Neural crest cell (in vitro differentiated cells): Measurements from ENCODE around the gene SERPINA12. TPM values are rescaled to one million over a fixed set of nuclear protein-coding genes. Genes with fewer than 3 reads are reported as not detected.

Experiments used
- DNase-seq: peaks from one replicate; pipeline ENCODE4 v3.0.0; 2021; ENCODE audit warnings: low read depth, mixed read lengths, low spot score
- H3K27ac Mint-ChIP-seq: one replicate; pipeline ENCODE4 v1.8.0; 2021; ENCODE audit warnings: mild to moderate bottlenecking, mixed read lengths; ENCODE audit not compliant: unreplicated experiment
- H3K27me3 Mint-ChIP-seq: 2 replicates; pipeline ENCODE4 v1.8.0; 2021; ENCODE audit warnings: low read depth, mild to moderate bottlenecking, mixed read lengths
- H3K36me3 Mint-ChIP-seq: 2 replicates; pipeline ENCODE4 v1.8.0; 2021; ENCODE audit warnings: low read depth, mild to moderate bottlenecking, mixed read lengths
- H3K4me1 Mint-ChIP-seq: 2 replicates; pipeline ENCODE4 v1.8.0; 2021; ENCODE audit warnings: mixed read lengths
- H3K4me3 Mint-ChIP-seq: one replicate; pipeline ENCODE4 v1.8.0; 2021; ENCODE audit warnings: mild to moderate bottlenecking, mixed read lengths
- H3K9me3 Mint-ChIP-seq: 2 replicates; pipeline ENCODE4 v1.8.0; 2021; ENCODE audit warnings: mixed read lengths
- total RNA-seq: library from RNA; stranded (reverse); gene quantifications from 2 replicates; pipeline ENCODE4 v1.2.1, GENCODE V29; 2021
- TF ChIP-seq, protein P1 (sequence below): fragments of 200-600 bp; sonication (generic); conservative IDR thresholded peaks from 2 replicates; pipeline ENCODE4 v1.5.0; 2021; ENCODE audit warnings: antibody characterized with exemption, mild to moderate bottlenecking

Gene SERPINA12
- total RNA-seq, 1 donor from 2014 or later, result not detected

DNA sequence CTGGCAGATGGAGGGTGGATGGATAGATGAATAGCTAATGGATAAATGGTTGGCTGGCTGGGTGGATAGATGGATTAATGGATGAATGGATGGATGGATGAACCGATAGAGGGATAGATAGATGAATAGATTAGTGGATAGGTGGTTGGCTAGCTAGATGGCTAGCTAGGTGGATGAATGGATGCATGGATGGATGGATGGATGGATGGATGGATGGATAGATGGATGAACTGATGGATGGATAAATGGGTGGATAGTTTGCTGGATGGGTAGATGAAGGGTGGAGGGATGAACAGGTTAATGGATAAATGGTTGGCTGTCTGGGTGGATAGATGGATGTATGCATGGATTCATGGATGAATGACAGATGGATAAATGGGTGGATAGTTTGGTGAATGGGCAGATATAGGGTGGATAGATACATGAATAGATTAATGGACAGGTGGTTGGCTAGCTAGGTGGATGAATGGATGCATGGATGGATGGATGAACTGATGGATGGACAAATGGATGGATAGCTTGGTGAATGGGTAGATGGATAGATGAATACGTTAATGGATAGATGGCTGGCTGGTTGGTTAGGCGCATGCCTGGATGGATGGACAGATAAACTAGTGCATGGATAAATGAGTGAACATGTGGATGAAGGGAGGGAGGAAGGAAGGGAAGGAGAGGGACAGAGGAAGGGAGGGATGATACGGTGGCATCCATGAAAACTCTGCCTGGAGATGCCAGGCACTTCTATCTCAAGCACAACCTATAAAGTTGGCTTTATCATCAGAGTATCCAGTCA lies 41.3 kb downstream of the SERPINA12 start:
- TF ChIP-seq, protein P1, sequence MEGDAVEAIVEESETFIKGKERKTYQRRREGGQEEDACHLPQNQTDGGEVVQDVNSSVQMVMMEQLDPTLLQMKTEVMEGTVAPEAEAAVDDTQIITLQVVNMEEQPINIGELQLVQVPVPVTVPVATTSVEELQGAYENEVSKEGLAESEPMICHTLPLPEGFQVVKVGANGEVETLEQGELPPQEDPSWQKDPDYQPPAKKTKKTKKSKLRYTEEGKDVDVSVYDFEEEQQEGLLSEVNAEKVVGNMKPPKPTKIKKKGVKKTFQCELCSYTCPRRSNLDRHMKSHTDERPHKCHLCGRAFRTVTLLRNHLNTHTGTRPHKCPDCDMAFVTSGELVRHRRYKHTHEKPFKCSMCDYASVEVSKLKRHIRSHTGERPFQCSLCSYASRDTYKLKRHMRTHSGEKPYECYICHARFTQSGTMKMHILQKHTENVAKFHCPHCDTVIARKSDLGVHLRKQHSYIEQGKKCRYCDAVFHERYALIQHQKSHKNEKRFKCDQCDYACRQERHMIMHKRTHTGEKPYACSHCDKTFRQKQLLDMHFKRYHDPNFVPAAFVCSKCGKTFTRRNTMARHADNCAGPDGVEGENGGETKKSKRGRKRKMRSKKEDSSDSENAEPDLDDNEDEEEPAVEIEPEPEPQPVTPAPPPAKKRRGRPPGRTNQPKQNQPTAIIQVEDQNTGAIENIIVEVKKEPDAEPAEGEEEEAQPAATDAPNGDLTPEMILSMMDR, result no peak
- Mint-ChIP-seq H3K9me3 (peaks cover 8% of the 10 kb centered on the region), H3K4me3 (no peak overlapping the region), H3K27me3 (peaks cover 34% of the 10 kb centered on the region), H3K27ac (no peak overlapping the region), H3K36me3 (peaks cover 6% of the 10 kb centered on the region), H3K4me1 (peaks cover 4% of the 10 kb centered on the region)
- DNase-seq, result no peak

DNA sequence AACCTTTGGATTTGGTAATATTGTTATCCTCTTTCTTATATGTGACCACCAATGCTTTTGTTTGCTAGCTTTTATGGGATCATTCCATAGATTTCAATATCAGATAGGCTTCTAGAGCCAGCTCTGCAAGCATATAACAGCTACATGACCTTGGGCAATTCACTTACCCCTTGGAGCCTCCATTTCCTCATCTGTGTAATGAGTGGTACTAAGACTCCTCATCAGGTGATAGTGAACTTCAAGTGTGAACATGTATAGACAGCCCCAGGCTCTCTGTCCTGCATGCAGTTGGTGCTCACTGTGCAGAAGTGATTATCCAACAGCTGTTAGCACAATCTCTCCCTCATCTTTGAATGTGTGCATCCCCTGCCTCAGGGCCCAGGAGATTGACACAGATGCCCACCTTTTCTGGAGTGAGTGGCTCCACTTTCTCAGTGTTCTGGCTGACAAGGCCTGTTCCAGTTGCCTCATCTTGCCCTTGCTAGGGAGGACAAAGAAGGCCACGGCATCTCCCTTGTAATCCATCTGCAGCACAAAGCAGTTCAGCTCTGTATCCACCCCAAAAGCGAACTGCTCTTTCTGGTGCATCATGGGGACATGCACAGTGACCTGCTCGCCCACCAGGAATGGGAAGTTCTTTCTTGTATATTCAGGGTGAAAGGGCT lies 42.4 kb downstream of the SERPINA12 start:
- Mint-ChIP-seq H3K36me3 (peaks cover 6% of the 10 kb centered on the region), H3K9me3 (peaks cover 8% of the 10 kb centered on the region), H3K27me3 (peaks cover 27% of the 10 kb centered on the region), H3K27ac (no peak overlapping the region), H3K4me3 (no peak overlapping the region), H3K4me1 (peaks cover 4% of the 10 kb centered on the region)
- DNase-seq, result no peak
- TF ChIP-seq, protein P1, result no peak

DNA sequence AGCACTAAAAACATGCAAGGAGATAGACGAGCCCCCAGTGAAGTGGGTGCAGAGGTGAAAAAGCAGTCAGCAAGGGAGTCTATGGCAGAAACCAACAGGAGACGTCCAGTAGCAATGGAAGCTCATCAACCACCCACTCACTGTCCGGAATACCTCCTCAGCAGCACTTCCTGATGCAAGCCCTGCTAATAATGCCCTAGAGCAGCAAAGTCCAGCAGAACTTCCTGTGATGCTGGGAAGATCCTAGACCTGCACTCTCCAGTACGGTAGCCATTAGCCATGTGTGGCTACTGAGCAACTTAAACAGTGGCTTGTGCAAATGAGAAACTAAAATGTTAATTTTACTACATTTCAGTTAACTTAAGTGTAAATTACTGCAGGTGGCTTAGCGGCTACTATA lies 44.2 kb downstream of the SERPINA12 start:
- TF ChIP-seq, protein P1, result no peak
- Mint-ChIP-seq H3K4me1 (peaks cover 4% of the 10 kb centered on the region), H3K9me3 (peaks cover 8% of the 10 kb centered on the region), H3K27me3 (peaks cover 20% of the 10 kb centered on the region), H3K36me3 (peaks cover 6% of the 10 kb centered on the region), H3K4me3 (no peak overlapping the region), H3K27ac (no peak overlapping the region)
- DNase-seq, result no peak

GRCh38 chr14:94464290-94464689 lies 45.0 kb downstream of the SERPINA12 start:
- H3K36me3 Mint-ChIP-seq, result peaks cover 6% of the 10 kb centered on the region
- peaks cover 20% of the 10 kb centered on the region for H3K27me3 Mint-ChIP-seq
- TF ChIP-seq, protein P1, result no peak
- H3K4me1 Mint-ChIP-seq, result peaks cover 6% of the 10 kb centered on the region
- H3K4me3 Mint-ChIP-seq, result no peak overlapping the region
- no peak overlapping the region for H3K27ac Mint-ChIP-seq
- no peak for DNase-seq
- H3K9me3 Mint-ChIP-seq, result peaks cover 8% of the 10 kb centered on the region

DNA sequence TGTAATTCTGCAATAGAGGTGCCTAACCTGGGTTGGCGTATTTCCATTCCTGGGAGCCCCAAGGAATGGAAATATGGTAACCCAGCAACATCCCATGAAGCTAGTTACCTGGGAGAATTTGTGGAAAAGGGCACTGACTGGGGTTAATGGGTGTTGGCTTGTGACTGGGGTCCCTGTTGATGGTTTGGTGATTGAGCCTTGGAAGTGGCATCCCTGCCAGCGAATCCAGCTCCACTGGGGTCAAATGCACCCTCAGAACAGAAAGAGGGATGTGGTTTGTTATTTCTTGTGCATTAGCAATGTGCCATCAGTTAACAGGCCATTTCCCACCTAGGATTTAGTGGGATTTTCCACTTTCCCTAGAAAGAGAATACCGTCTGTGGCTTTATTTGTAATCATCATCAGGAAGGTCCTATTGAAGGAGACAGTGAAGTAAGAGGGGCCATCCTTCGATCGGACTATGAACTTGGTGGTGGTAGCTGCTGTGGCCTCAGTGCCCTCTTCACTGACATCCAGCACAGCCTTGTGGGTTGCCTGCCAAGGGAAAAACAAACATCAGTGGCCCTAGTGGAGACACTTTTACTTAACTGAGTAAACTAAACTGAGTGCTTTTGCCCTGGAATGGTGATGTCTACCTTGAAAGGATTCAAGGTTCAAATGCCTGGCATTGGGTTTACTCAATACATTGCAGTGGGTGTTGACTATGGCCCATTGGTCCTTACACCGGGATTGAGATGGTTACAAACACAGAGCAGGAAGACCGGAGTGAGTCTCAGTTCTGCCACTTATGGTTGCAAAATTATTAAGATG lies 46.3 kb downstream of the SERPINA12 start:
- H3K36me3 Mint-ChIP-seq, result peaks cover 5% of the 10 kb centered on the region
- no peak overlapping the region for H3K27ac Mint-ChIP-seq
- TF ChIP-seq, protein P1, result no peak
- H3K9me3 Mint-ChIP-seq, result peaks cover 5% of the 10 kb centered on the region
- no peak for DNase-seq
- peaks cover 11% of the 10 kb centered on the region for H3K4me1 Mint-ChIP-seq
- H3K27me3 Mint-ChIP-seq, result peaks cover 17% of the 10 kb centered on the region
- H3K4me3 Mint-ChIP-seq, result no peak overlapping the region
